ENCODE data around the gene GPR39. TPM values are rescaled to one million over a fixed set of nuclear protein-coding genes. Genes with fewer than 3 reads are reported as not detected.

The GPR39 gene
- total RNA-seq, 1 donor from 2014 or later, result 1.6 TPM

- H3K27me3 ChIP-seq (ENCODE audit: control insufficient read depth in 3 of 3, insufficient read depth in 3 of 3, low read length in 3 of 3), result peaks cover 0 to 10% (median 5%) of the 10 kb centered on the region in 3 donors
- H3K4me3 ChIP-seq (ENCODE audit: low read length in 3 of 3), result no peak overlapping the region
- no peaks in the 10 kb centered on the region for H3K9me3 ChIP-seq (ENCODE audit: control insufficient read depth in 3 of 3, low read length in 3 of 3)
- no peak overlapping the region for H3K9ac ChIP-seq (ENCODE audit: low read depth in 1 of 3, low read length in 3 of 3)
- no peaks in the 10 kb centered on the region for H3K36me3 ChIP-seq (ENCODE audit: control insufficient read depth in 3 of 3, insufficient read depth in 3 of 3, low read length in 3 of 3)
- no peaks in the 10 kb centered on the region for H3K4me1 ChIP-seq (ENCODE audit: control insufficient read depth in 3 of 3, insufficient read depth in 3 of 3, low read length in 3 of 3)
- no peak overlapping the region for H3K27ac ChIP-seq (ENCODE audit: low read depth, low read length)
Measured at GRCh38 chr2:132651115-132652045, 234.8 kb downstream of the GPR39 start.

- H3K4me3 ChIP-seq (ENCODE audit: low read length in 3 of 3), result no peak overlapping the region
- peaks cover 0 to 10% (median 5%) of the 10 kb centered on the region in 3 donors for H3K27me3 ChIP-seq (ENCODE audit: control insufficient read depth in 3 of 3, insufficient read depth in 3 of 3, low read length in 3 of 3)
- no peak overlapping the region for H3K9ac ChIP-seq (ENCODE audit: low read depth in 1 of 3, low read length in 3 of 3)
- no peaks in the 10 kb centered on the region for H3K9me3 ChIP-seq (ENCODE audit: control insufficient read depth in 3 of 3, low read length in 3 of 3)
- H3K4me1 ChIP-seq (ENCODE audit: control insufficient read depth in 3 of 3, insufficient read depth in 3 of 3, low read length in 3 of 3), result no peaks in the 10 kb centered on the region
- H3K36me3 ChIP-seq (ENCODE audit: control insufficient read depth in 3 of 3, insufficient read depth in 3 of 3, low read length in 3 of 3), result no peaks in the 10 kb centered on the region
- H3K27ac ChIP-seq (ENCODE audit: low read depth, low read length), result no peak overlapping the region
Measured at GRCh38 chr2:132652474-132652873, 235.9 kb downstream of the GPR39 start.

- Histone ChIP-seq H3K4me1 (ENCODE audit: control insufficient read depth in 3 of 3, insufficient read depth in 3 of 3, low read length in 3 of 3) (no peaks in the 10 kb centered on the region), H3K9ac (ENCODE audit: low read depth in 1 of 3, low read length in 3 of 3) (no peak overlapping the region), H3K27me3 (ENCODE audit: control insufficient read depth in 3 of 3, insufficient read depth in 3 of 3, low read length in 3 of 3) (peaks cover 0 to 6% (median 5%) of the 10 kb centered on the region in 3 donors), H3K9me3 (ENCODE audit: control insufficient read depth in 3 of 3, low read length in 3 of 3) (no peaks in the 10 kb centered on the region), H3K4me3 (ENCODE audit: low read length in 3 of 3) (no peak overlapping the region), H3K27ac (ENCODE audit: low read depth, low read length) (no peak overlapping the region), H3K36me3 (ENCODE audit: control insufficient read depth in 3 of 3, insufficient read depth in 3 of 3, low read length in 3 of 3) (no peaks in the 10 kb centered on the region)
Measured at GRCh38 chr2:132654335-132654734, 237.7 kb downstream of the GPR39 start.

GRCh38 chr2:132654968-132655367, 238.4 kb downstream of the GPR39 start:
- Histone ChIP-seq H3K4me3 (ENCODE audit: low read length in 3 of 3) (no peak overlapping the region), H3K27me3 (ENCODE audit: control insufficient read depth in 3 of 3, insufficient read depth in 3 of 3, low read length in 3 of 3) (peaks cover 0 to 6% (median 5%) of the 10 kb centered on the region in 3 donors), H3K4me1 (ENCODE audit: control insufficient read depth in 3 of 3, insufficient read depth in 3 of 3, low read length in 3 of 3) (no peaks in the 10 kb centered on the region), H3K9ac (ENCODE audit: low read depth in 1 of 3, low read length in 3 of 3) (no peak overlapping the region), H3K36me3 (ENCODE audit: control insufficient read depth in 3 of 3, insufficient read depth in 3 of 3, low read length in 3 of 3) (no peaks in the 10 kb centered on the region), H3K27ac (ENCODE audit: low read depth, low read length) (no peak overlapping the region), H3K9me3 (ENCODE audit: control insufficient read depth in 3 of 3, low read length in 3 of 3) (no peaks in the 10 kb centered on the region)

GRCh38 chr2:132656266-132656975, 239.8 kb downstream of the GPR39 start:
- H3K9ac ChIP-seq (ENCODE audit: low read depth in 1 of 3, low read length in 3 of 3), result no peak overlapping the region
- H3K4me3 ChIP-seq (ENCODE audit: low read length in 3 of 3), result no peak overlapping the region

GRCh38 chr2:132659331-132659730, 242.7 kb downstream of the GPR39 start:
- Histone ChIP-seq H3K27me3 (ENCODE audit: control insufficient read depth in 3 of 3, insufficient read depth in 3 of 3, low read length in 3 of 3) (peaks cover 0 to 5% (median 0%) of the 10 kb centered on the region in 3 donors), H3K4me1 (ENCODE audit: control insufficient read depth in 3 of 3, insufficient read depth in 3 of 3, low read length in 3 of 3) (no peaks in the 10 kb centered on the region), H3K9me3 (ENCODE audit: control insufficient read depth in 3 of 3, low read length in 3 of 3) (no peaks in the 10 kb centered on the region), H3K27ac (ENCODE audit: low read depth, low read length) (no peak overlapping the region), H3K4me3 (ENCODE audit: low read length in 3 of 3) (no peak overlapping the region), H3K36me3 (ENCODE audit: control insufficient read depth in 3 of 3, insufficient read depth in 3 of 3, low read length in 3 of 3) (no peaks in the 10 kb centered on the region), H3K9ac (ENCODE audit: low read depth in 1 of 3, low read length in 3 of 3) (no peak overlapping the region)

More at GRCh38 chr2:132656266-132656975, 239.8 kb downstream of the GPR39 start:
- Histone ChIP-seq H3K27me3 (ENCODE audit: control insufficient read depth in 3 of 3, insufficient read depth in 3 of 3, low read length in 3 of 3) (peaks cover 0 to 11% (median 2%) of the 10 kb centered on the region in 3 donors), H3K27ac (ENCODE audit: low read depth, low read length) (no peak overlapping the region), H3K4me1 (ENCODE audit: control insufficient read depth in 3 of 3, insufficient read depth in 3 of 3, low read length in 3 of 3) (no peaks in the 10 kb centered on the region), H3K9me3 (ENCODE audit: control insufficient read depth in 3 of 3, low read length in 3 of 3) (no peaks in the 10 kb centered on the region), H3K36me3 (ENCODE audit: control insufficient read depth in 3 of 3, insufficient read depth in 3 of 3, low read length in 3 of 3) (no peaks in the 10 kb centered on the region)

GRCh38 chr2:132662732-132663131, 246.1 kb downstream of the GPR39 start:
- Histone ChIP-seq H3K4me3 (ENCODE audit: low read length in 3 of 3) (no peak overlapping the region), H3K36me3 (ENCODE audit: control insufficient read depth in 3 of 3, insufficient read depth in 3 of 3, low read length in 3 of 3) (no peaks in the 10 kb centered on the region), H3K4me1 (ENCODE audit: control insufficient read depth in 3 of 3, insufficient read depth in 3 of 3, low read length in 3 of 3) (no peaks in the 10 kb centered on the region), H3K27ac (ENCODE audit: low read depth, low read length) (no peak overlapping the region), H3K9ac (ENCODE audit: low read depth in 1 of 3, low read length in 3 of 3) (no peak overlapping the region), H3K27me3 (ENCODE audit: control insufficient read depth in 3 of 3, insufficient read depth in 3 of 3, low read length in 3 of 3) (peaks cover 0 to 11% (median 5%) of the 10 kb centered on the region in 3 donors), H3K9me3 (ENCODE audit: control insufficient read depth in 3 of 3, low read length in 3 of 3) (no peaks in the 10 kb centered on the region)

- Histone ChIP-seq H3K27ac (ENCODE audit: low read depth, low read length) (no peak overlapping the region), H3K27me3 (ENCODE audit: control insufficient read depth in 3 of 3, insufficient read depth in 3 of 3, low read length in 3 of 3) (peaks cover 11 to 22% (median 18%) of the 10 kb centered on the region in 3 donors), H3K36me3 (ENCODE audit: control insufficient read depth in 3 of 3, insufficient read depth in 3 of 3, low read length in 3 of 3) (no peaks in the 10 kb centered on the region), H3K4me1 (ENCODE audit: control insufficient read depth in 3 of 3, insufficient read depth in 3 of 3, low read length in 3 of 3) (peaks cover 2 to 3% (median 2%) of the 10 kb centered on the region in 3 donors), H3K9ac (ENCODE audit: low read depth in 1 of 3, low read length in 3 of 3) (no peak overlapping the region), H3K4me3 (ENCODE audit: low read length in 3 of 3) (no peak overlapping the region), H3K9me3 (ENCODE audit: control insufficient read depth in 3 of 3, low read length in 3 of 3) (no peaks in the 10 kb centered on the region)
Measured at GRCh38 chr2:132664096-132664495, 247.5 kb downstream of the GPR39 start.

GRCh38 chr2:132665401-132666140, 249.0 kb downstream of the GPR39 start:
- no peaks in the 10 kb centered on the region for H3K9me3 ChIP-seq (ENCODE audit: control insufficient read depth in 3 of 3, low read length in 3 of 3)
- H3K36me3 ChIP-seq (ENCODE audit: control insufficient read depth in 3 of 3, insufficient read depth in 3 of 3, low read length in 3 of 3), result no peaks in the 10 kb centered on the region
- peaks cover 26 to 37% (median 33%) of the 10 kb centered on the region in 3 donors for H3K27me3 ChIP-seq (ENCODE audit: control insufficient read depth in 3 of 3, insufficient read depth in 3 of 3, low read length in 3 of 3)
- H3K27ac ChIP-seq (ENCODE audit: low read depth, low read length), result no peak overlapping the region
- no peak overlapping the region for H3K4me3 ChIP-seq (ENCODE audit: low read length in 3 of 3)
- H3K4me1 ChIP-seq (ENCODE audit: control insufficient read depth in 3 of 3, insufficient read depth in 3 of 3, low read length in 3 of 3), result peaks cover 10 to 14% (median 11%) of the 10 kb centered on the region in 3 donors
- H3K9ac ChIP-seq (ENCODE audit: low read depth in 1 of 3, low read length in 3 of 3), result no peak overlapping the region
